C4-2B (cell line): ENCODE results near the gene TPK1.

Experiments used
- CTCF ChIP-seq: fragments of 450-650 bp; conservative IDR thresholded peaks from 2 replicates; pipeline ENCODE4 v1.5.1; 2017; ENCODE audit warnings: mild to moderate bottlenecking
- ZFX ChIP-seq: fragments of 450-650 bp; IDR thresholded peaks from 2 replicates; pipeline ENCODE4 v1.6.1; 2017

GRCh38 chr7:144534196-144534595 is 301.7 kb downstream of the TPK1 start:
- TF ChIP-seq CTCF: no peak
- no peak for TF ChIP-seq ZFX
